Lung (tissue), 12 donors: ENCODE measurements around the gene DSTN. TPM values are rescaled to one million over a fixed set of nuclear protein-coding genes. Genes with fewer than 3 reads are reported as not detected.

ENCODE experiments used
- ATAC-seq: fragments of 200-7000 bp; cut with Tn5 transposase; one replicate; pipeline ENCODE4 v1.9.1; 2020; ENCODE audit warnings: moderate number of reproducible peaks; ENCODE audit not compliant: insufficient read depth, low FRiP score
- DNase-seq, 3 donors: peaks; one replicate each; pipeline ENCODE4 v3.0.0-alpha.2; 2013 to 2017
- H3K27ac ChIP-seq, 2 donors: one replicate each; pipeline ENCODE4 v1.5.1; 2013; ENCODE audit warnings: mild to moderate bottlenecking in 2 of 2, moderate library complexity in 2 of 2, control low read depth in 1 of 2, inconsistent platforms in 1 of 2, low read depth in 1 of 2, low read length in 1 of 2
- H3K27me3 ChIP-seq, 3 donors: one replicate each; pipeline ENCODE4 v1.5.1; 2013; ENCODE audit warnings: low read length in 2 of 3; ENCODE audit not compliant: control insufficient read depth in 3 of 3, insufficient read depth in 3 of 3
- H3K36me3 ChIP-seq, 4 donors: one replicate each; pipeline ENCODE4 v1.5.1; 2013; ENCODE audit warnings: low read length in 4 of 4, mild to moderate bottlenecking in 1 of 4, moderate library complexity in 1 of 4; ENCODE audit not compliant: control insufficient read depth in 4 of 4, insufficient read depth in 4 of 4
- H3K4me1 ChIP-seq, 5 donors: one replicate each; pipeline ENCODE4 v1.5.1; 2013; ENCODE audit warnings: low read length in 5 of 5, mild to moderate bottlenecking in 2 of 5, moderate library complexity in 1 of 5; ENCODE audit not compliant: control insufficient read depth in 5 of 5, insufficient read depth in 5 of 5
- H3K4me3 ChIP-seq: one replicate; pipeline ENCODE4 v1.5.1; 2013; ENCODE audit warnings: mild to moderate bottlenecking, control low read depth, moderate library complexity
- H3K9ac ChIP-seq, 2 donors: one replicate each; pipeline ENCODE4 v1.5.1; 2013; ENCODE audit warnings: low read length in 2 of 2, control low read depth in 1 of 2; ENCODE audit not compliant: insufficient read depth in 1 of 2
- H3K9me3 ChIP-seq, 4 donors: one replicate each; pipeline ENCODE4 v1.5.1; 2013; ENCODE audit warnings: low read length in 3 of 4, mild to moderate bottlenecking in 1 of 4, moderate library complexity in 1 of 4; ENCODE audit not compliant: control insufficient read depth in 4 of 4, insufficient read depth in 3 of 4
- WGBS, 2 donors: extraction: QIAGEN DNeasy Blood & Tissue Kit; methylation state at CpG; one replicate each; pipeline ENCODE4 v1.1.7; 2013; 5-methylcytosine and 5-hydroxymethylcytosine counted together
- polyA plus RNA-seq, 2 donors: library from polyadenylated mRNA; stranded (reverse); fragments of 200-250 nt; gene quantifications; one replicate each; pipeline ENCODE4 v1.2.1, GENCODE V29; 2013
- total RNA-seq, 2 donors: library from RNA; depleted of rRNA in 1 of 2; stranded (reverse); fragments of >200 nt in 1 of 2; gene quantifications; one replicate each; pipeline ENCODE4 v1.2.1, GENCODE V29; 2014 to 2021
- TF ChIP-seq, protein P1 (sequence below): IDR thresholded peaks from 2 replicates; pipeline ENCODE4 v1.5.1; 2012; ENCODE audit warnings: mild to moderate bottlenecking; ENCODE audit errors: control extremely low read depth, extremely low read depth
- donor health status: control.
- donor health status: control.
- donor health status: Bipolar disorder and iron deficiency.
- donor health status: healthy.
- donor health status: DM: yes; HTN: yes; CAD: no.

DSTN gene
- total and polyA plus RNA-seq, 4 donors: 313 to 532 (median 380) TPM

DNA sequence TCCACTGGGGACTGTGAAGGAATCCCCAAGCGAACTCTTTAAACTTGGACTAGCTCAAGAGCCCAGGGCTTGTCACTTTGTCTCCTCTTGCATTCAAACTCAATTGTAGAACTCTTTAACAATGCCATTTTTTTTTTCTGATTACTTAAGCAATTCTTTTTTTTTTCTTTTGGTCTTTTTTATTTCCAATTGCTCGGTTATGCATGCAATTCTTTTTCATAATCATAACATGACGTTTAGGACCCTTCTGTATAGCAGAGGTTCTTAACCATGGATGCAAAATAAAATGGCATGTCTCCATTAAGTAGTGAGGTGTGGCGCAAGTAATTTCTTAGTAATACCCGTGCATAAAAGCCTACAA lies 38.2 kb upstream of the DSTN start:
- 68 to 72% methylated on average over 5 of the region's 5 CpGs for WGBS, 2 donors
- Histone ChIP-seq H3K4me3 (peak overlapping the region; percentile 65), H3K36me3 (no peaks in the 10 kb centered on the region), H3K9me3 (no peaks in the 10 kb centered on the region), H3K9ac (peak overlapping the region in 1 of 2 donors; percentile 86), H3K27ac (peak overlapping the region in 1 of 2 donors; percentile 58), H3K4me1 (peaks cover 0 to 10% (median 3%) of the 10 kb centered on the region in 5 donors), H3K27me3 (no peaks in the 10 kb centered on the region)
- ATAC-seq: no peak
- no peak for DNase-seq
- TF ChIP-seq, protein P1, sequence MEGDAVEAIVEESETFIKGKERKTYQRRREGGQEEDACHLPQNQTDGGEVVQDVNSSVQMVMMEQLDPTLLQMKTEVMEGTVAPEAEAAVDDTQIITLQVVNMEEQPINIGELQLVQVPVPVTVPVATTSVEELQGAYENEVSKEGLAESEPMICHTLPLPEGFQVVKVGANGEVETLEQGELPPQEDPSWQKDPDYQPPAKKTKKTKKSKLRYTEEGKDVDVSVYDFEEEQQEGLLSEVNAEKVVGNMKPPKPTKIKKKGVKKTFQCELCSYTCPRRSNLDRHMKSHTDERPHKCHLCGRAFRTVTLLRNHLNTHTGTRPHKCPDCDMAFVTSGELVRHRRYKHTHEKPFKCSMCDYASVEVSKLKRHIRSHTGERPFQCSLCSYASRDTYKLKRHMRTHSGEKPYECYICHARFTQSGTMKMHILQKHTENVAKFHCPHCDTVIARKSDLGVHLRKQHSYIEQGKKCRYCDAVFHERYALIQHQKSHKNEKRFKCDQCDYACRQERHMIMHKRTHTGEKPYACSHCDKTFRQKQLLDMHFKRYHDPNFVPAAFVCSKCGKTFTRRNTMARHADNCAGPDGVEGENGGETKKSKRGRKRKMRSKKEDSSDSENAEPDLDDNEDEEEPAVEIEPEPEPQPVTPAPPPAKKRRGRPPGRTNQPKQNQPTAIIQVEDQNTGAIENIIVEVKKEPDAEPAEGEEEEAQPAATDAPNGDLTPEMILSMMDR: no peak

DNA sequence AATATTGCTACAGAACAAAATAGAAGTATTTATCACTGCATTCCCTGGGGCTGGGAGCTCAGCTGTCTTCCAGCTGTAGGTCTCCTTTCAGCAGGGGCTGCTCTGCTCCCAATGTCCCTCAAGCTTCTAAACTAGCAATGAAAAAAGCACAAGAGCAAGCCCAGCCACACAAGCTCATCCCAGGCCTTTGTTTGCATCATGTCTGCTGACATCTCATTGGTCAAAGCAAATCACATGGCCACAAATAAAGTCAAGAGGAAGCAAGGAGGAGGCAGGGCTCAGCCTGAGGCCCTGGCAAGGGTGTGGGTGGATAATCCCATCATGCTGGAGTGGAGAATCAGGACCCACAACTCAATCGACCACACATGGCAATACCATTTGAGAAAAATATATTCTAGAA lies 36.5 kb upstream of the DSTN start:
- H3K9me3 ChIP-seq: no peaks in the 10 kb centered on the region
- ATAC-seq: no peak
- WGBS, 2 donors: 38 to 81% methylated on average over 1 of the region's 1 CpG

DNA sequence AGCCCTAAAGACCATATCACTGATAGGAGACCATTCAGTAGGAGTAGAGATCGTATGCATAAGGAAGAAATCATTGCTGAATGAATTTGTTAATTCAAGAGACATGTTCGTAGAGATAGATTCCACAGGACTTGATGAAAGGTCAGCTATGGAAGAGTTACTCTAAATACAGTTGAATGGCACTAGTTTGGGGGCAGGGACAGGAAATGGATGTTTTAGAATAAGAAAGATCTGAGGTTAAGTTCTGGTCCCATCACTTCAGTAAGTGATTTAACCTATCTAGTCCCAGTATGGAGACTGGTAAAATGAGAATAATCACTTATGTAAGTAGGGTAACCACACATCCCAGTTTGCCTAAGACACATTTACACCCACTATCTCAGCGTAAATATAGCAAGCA lies 35.8 kb upstream of the DSTN start:
- H3K27ac ChIP-seq: no peak overlapping the region
- no peaks in the 10 kb centered on the region for H3K9me3 ChIP-seq
- no peaks in the 10 kb centered on the region for H3K36me3 ChIP-seq
- no peak overlapping the region for H3K4me3 ChIP-seq
- WGBS, 2 donors: 93% methylated on average over 3 of the region's 3 CpGs
- DNase-seq: no peak
- H3K9ac ChIP-seq: no peak overlapping the region
- no peak for ATAC-seq
- H3K27me3 ChIP-seq: no peaks in the 10 kb centered on the region
- TF ChIP-seq, protein P1: no peak
- peaks cover 0 to 10% (median 3%) of the 10 kb centered on the region in 5 donors for H3K4me1 ChIP-seq

More for the DNA sequence above, 36.5 kb upstream of the DSTN start:
- H3K9ac ChIP-seq: no peak overlapping the region
- no peaks in the 10 kb centered on the region for H3K36me3 ChIP-seq
- no peaks in the 10 kb centered on the region for H3K27me3 ChIP-seq
- no peak overlapping the region for H3K27ac ChIP-seq
- no peak overlapping the region for H3K4me3 ChIP-seq
- peak; percentile 37 to 64 (median 63) for DNase-seq
- H3K4me1 ChIP-seq: peaks cover 0 to 10% (median 3%) of the 10 kb centered on the region in 5 donors
- TF ChIP-seq, protein P1: no peak

DNA sequence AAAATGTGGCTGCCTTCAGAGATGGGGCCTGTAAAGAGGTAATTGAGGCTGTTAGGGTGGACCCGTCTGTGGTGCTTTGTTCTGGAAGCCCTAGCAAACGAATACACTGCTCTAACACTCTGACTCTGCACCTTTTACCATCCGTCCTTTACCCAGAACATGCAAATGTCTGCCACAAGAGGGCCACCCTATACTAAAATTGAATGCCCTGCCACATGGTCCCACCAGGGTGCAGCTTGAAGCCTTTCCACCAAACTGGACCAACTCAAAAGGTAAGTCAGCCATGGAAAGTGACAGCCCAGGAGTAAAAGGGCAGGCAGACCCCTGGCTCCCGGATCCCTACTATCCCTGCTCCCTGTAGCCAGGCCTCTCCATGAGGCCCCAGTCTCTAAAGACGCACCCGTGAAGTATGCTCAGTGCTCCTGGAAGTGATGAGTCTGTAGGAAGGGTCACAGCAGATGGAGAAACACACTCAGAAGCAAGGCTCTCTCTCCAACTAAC lies 32.9 kb upstream of the DSTN start:
- ATAC-seq (peak; percentile 80), DNase-seq (peak; percentile 80 to 86 (median 84))
- no peaks in the 10 kb centered on the region for H3K9me3 ChIP-seq
- H3K27me3 ChIP-seq: no peaks in the 10 kb centered on the region
- peaks cover 0 to 13% (median 9%) of the 10 kb centered on the region in 5 donors for H3K4me1 ChIP-seq
- H3K36me3 ChIP-seq: no peaks in the 10 kb centered on the region
- no peak overlapping the region for H3K9ac ChIP-seq
- no peak overlapping the region for H3K27ac ChIP-seq
- no peak overlapping the region for H3K4me3 ChIP-seq
- 32 to 37% methylated on average over 6 of the region's 6 CpGs for WGBS, 2 donors
- TF ChIP-seq, protein P1: peak; percentile 97
